IPS-15b (cell line): ENCODE measurements around the gene TMEM225B.
"Not testable (repeated sequence)": the region's sequence is repeated elsewhere in the genome, so short reads cannot be mapped to it uniquely, and the experiment has no call there.

Experiments
- H3K27me3 ChIP-seq: one replicate; pipeline ENCODE4 v1.6.1; 2013; ENCODE audit warnings: low read length; ENCODE audit not compliant: control insufficient read depth, insufficient read depth
- H3K36me3 ChIP-seq: one replicate; pipeline ENCODE4 v1.6.1; 2013; ENCODE audit warnings: low read length; ENCODE audit not compliant: control insufficient read depth, insufficient read depth
- H3K4me1 ChIP-seq: one replicate; pipeline ENCODE4 v1.6.1; 2013; ENCODE audit warnings: mild to moderate bottlenecking, low read length; ENCODE audit not compliant: control insufficient read depth, insufficient read depth
- H3K4me3 ChIP-seq: one replicate; pipeline ENCODE4 v1.5.1; 2013; ENCODE audit warnings: low read depth, low read length
- H3K9ac ChIP-seq: one replicate; pipeline ENCODE4 v1.6.1; 2013; ENCODE audit warnings: low read depth, mild to moderate bottlenecking, low read length
- H3K9me3 ChIP-seq: one replicate; pipeline ENCODE4 v1.6.1; 2013; ENCODE audit warnings: mild to moderate bottlenecking, low read length; ENCODE audit not compliant: control insufficient read depth, insufficient read depth

The TMEM225B gene

DNA sequence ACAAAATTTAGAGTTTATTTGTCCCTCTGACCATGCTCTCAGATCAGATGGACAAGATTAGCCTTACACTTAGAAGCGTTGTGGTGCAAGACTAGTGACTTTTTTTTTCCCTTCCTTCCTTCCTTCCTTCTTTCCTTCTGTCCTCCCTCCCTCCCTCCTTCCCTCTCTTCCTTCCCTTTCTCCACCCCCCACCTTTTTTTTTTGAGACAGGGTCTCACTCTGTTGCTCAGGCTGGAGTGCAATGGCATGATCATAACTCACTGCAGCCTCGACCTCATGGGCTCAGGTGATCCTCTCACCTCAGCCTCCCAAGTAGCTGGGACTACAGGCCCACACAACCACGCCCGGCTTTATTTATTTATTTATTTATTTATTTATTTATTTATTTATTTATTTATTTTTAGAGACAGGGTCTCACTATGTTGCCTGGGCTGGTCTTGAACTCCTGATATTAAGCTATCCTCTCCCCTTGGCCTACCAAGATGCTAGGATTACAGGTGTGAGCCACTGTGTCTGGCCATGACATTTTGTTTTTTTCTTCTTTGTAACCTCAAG is 17.2 kb upstream of the TMEM225B start:
- not testable (repeated sequence) for H3K36me3 ChIP-seq, H3K27me3 ChIP-seq, H3K9me3 ChIP-seq, H3K4me1 ChIP-seq
- Histone ChIP-seq H3K9ac (peak overlapping the region; percentile 76), H3K4me3 (peak overlapping the region; percentile 71)

DNA sequence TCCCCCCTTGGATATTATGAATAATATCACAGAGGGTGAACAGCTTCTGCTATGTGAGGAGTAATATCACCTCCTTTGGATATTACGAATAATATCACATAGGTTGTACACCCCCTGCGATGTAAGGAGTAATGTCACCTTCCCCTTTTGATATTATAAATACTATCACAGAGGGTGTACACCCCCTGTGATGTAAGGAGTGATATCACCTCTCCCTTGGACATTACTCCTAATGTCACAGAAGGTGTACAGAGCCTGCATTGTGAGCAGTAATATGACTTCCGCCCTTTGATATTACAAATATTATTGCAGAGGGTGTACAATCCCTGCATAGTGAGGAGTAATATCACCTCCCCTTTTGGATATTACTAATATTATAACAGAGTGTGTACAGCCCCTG is 9.2 kb upstream of the TMEM225B start:
- Histone ChIP-seq H3K4me3 (no peak overlapping the region), H3K4me1 (no peaks in the 10 kb centered on the region), H3K9ac (no peak overlapping the region), H3K27me3 (no peaks in the 10 kb centered on the region), H3K9me3 (no peaks in the 10 kb centered on the region), H3K36me3 (no peaks in the 10 kb centered on the region)

DNA sequence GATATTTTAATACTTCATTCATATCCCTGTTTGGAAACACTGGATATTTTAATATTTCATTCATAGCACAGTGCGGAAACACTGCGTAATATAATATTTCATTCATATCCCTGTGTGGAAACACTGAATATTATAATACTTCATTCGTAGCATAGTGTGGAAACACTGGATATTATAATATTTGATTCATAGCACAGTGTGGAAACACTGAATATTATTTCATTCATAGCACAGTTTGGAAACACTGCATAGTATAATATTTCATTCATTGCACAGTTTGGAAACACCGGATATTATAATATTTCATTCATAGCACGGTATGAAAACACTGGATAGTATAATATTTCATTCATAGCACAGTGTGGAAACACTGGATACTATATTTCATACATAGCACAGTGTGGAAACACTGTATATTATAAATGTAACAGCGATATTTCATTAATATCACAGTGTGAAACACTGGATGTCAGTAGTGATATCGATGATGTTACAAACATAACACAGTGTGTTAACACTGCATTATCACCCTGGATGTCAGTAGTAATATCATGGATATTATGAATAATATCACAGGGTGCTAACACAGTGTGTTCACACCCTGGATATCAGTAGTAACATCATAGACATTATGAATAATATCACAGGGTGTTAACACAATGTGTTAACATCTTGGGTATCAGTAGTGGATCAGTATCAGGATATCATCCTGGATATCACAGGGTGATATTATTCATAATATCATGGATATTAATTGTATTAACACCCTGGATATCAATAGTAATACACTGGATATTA is 2.9 kb upstream of the TMEM225B start:
- H3K27me3 ChIP-seq, result no peaks in the 10 kb centered on the region
- H3K4me1 ChIP-seq, result no peaks in the 10 kb centered on the region
- no peaks in the 10 kb centered on the region for H3K9me3 ChIP-seq
- no peak overlapping the region for H3K9ac ChIP-seq
- H3K4me3 ChIP-seq, result no peak overlapping the region
- no peaks in the 10 kb centered on the region for H3K36me3 ChIP-seq

DNA sequence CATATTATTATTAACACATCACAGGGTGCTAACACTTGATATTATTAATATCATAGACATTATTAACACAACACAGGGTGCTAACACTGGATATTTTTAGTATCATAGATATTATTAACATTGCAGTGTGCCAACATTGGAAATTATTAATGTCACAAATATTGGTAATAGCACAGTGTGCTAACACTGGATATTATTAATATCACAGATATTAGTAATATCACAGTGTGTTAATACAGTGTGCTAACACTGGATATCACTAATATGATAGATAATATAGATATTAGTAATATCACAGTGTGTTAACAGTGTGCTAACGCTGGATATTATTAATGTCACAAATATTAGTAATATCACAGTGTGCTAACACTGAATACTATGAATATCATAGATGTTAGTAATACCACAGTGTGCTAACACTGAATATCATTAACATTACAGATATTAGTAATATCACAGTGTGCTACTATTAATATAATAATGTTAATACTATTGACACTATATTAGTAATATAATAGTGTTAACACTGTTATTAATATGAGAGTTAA is 1.6 kb upstream of the TMEM225B start:
- no peaks in the 10 kb centered on the region for H3K4me1 ChIP-seq
- H3K27me3 ChIP-seq, result no peaks in the 10 kb centered on the region
- H3K9me3 ChIP-seq, result no peaks in the 10 kb centered on the region
- H3K36me3 ChIP-seq, result no peaks in the 10 kb centered on the region
- no peak overlapping the region for H3K9ac ChIP-seq
- no peak overlapping the region for H3K4me3 ChIP-seq

DNA sequence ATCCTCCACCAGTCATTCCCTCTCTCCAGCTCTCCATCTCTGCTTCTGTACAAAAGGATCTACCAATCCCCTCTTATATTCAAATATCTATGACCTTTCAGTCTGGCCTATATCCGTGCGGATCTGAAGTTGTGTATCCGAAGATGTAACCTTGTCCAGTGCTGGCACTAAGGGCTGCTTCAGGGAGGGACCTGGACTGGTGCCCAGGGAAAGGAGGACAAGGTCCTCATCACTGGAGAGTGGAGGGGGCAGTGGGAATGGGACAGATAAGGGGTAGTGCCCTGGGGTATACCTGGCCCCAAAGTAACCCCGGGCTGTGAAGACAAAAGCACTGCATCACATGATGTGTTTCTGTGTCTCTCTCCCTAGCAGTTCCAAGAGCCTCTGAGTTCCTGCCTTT is 1.8 kb downstream of the TMEM225B start:
- H3K4me1 ChIP-seq, result peaks cover 2% of the 10 kb centered on the region
- H3K36me3 ChIP-seq, result no peaks in the 10 kb centered on the region
- no peak overlapping the region for H3K4me3 ChIP-seq
- H3K9ac ChIP-seq, result no peak overlapping the region
- no peaks in the 10 kb centered on the region for H3K27me3 ChIP-seq
- no peaks in the 10 kb centered on the region for H3K9me3 ChIP-seq

DNA sequence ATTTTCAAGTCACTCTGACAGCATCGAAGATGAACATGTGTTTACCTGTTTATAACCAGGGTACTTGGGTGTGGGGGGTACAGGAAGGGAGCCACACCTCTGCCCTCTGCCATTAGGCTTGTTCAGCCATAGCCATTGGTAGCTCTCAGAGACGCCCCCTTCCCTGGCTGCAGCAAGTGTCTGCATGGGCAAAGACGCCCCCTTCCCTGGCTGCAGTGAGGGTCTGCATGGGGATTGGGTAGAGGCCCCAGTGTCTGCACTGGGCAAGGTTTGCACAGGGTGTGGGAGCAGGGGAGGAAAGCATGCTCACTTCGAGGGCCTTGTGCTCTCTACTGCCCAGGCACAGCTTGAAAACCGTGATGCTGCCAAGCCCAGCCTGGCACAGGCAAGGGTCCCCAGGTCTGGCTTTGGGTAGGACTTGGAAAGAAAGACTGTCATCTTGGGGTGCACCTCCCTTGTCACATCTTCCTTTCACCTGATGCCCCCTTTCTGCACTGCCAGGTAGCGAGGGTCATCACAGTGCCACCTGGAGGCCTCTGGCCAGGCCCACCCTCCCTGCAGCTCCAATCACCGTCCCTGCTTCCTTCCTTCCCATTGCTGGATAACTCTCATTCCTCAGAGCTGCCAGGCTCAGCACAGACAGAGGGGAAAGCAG is 3.7 kb downstream of the TMEM225B start:
- Histone ChIP-seq H3K27me3 (no peaks in the 10 kb centered on the region), H3K4me1 (peaks cover 2% of the 10 kb centered on the region), H3K36me3 (no peaks in the 10 kb centered on the region), H3K9ac (no peak overlapping the region), H3K9me3 (no peaks in the 10 kb centered on the region), H3K4me3 (no peak overlapping the region)

DNA sequence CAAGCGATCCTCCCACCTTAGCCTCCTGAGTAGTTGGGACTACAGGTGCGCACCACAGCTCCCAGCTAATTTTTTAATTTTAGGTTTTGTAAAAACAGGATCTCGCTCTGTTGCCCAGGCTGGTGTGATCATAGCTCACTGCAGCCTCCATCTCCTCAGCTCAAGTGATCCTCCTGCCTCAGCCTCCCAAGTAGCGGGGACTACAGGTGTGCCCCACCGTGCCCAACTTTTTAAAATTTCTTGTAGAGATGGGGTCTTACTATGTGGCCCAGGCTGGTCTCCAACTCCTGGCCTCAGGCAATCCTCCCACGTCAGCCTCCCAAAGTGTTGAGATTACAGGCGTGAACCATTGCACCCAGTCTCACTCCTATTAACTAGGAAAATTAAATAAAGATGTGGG is 7.5 kb downstream of the TMEM225B start:
- no peak overlapping the region for H3K9ac ChIP-seq
- no peaks in the 10 kb centered on the region for H3K36me3 ChIP-seq
- H3K9me3 ChIP-seq, result no peaks in the 10 kb centered on the region
- H3K4me3 ChIP-seq, result no peak overlapping the region
- H3K4me1 ChIP-seq, result peaks cover 2% of the 10 kb centered on the region
- H3K27me3 ChIP-seq, result peaks cover 2% of the 10 kb centered on the region

DNA sequence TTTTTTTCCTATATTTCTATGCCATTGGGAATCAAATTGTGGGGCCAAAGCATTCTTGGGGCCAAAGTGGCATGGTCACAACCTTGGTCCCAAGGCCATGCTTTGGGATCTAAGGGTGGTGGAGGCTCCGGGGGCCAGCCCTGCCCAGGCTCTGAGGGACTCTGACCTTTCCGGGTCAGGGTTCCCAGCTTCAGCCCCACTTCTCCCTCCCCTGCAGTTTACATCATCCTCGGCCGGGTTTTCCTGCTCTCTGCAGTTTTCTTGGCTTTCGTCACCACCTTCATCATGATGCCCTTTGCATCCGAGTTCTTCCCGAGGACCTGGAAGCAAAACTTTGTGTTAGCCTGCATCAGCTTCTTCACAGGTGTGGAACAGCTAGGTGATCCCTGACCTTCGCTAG is 8.5 kb downstream of the TMEM225B start:
- H3K36me3 ChIP-seq, result no peaks in the 10 kb centered on the region
- no peaks in the 10 kb centered on the region for H3K9me3 ChIP-seq
- H3K9ac ChIP-seq, result no peak overlapping the region
- H3K27me3 ChIP-seq, result peaks cover 2% of the 10 kb centered on the region
- peaks cover 2% of the 10 kb centered on the region for H3K4me1 ChIP-seq
- no peak overlapping the region for H3K4me3 ChIP-seq

DNA sequence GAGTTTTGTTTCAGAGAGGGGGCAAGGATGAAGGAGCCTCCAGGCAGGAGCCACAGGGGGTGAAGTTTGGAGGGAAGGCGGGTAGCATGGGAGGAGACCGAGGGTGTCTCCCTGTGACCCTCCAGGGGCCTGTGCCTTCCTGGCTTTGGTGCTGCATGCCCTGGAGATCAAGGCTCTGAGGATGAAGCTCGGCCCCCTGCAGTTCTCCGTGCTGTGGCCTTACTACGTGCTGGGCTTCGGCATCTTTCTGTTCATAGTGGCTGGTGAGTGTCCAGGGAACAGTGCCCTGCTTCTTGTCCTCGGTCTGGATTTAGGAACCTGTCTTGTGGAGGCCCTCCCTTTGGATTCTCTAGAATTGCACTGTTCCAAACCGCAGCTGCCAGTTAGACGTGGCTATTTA is 9.5 kb downstream of the TMEM225B start:
- Histone ChIP-seq H3K27me3 (peaks cover 2% of the 10 kb centered on the region), H3K9ac (no peak overlapping the region), H3K36me3 (no peaks in the 10 kb centered on the region), H3K4me3 (no peak overlapping the region), H3K9me3 (no peaks in the 10 kb centered on the region), H3K4me1 (no peaks in the 10 kb centered on the region)

DNA sequence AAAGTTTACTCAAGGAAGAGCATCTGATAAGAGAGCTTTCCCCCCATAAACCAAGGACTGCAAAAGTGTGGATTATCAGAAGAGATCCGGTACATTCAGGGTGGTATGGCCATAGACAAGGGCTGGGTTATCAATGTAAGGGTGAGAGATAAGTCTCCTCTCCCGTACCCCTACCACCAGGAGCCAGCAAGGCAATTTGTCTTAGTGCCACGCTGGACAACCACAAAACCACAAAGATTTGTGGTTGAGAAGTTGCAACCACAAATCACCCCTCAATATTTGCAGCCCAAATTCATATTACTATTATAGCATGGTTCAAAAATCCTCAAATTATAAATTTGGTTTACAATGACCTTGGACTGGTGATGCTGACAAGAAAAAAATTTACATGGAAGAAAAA is 16.4 kb downstream of the TMEM225B start:
- H3K9ac ChIP-seq, result no peak overlapping the region
- no peak overlapping the region for H3K4me3 ChIP-seq
- H3K9me3 ChIP-seq, result no peaks in the 10 kb centered on the region
- no peaks in the 10 kb centered on the region for H3K4me1 ChIP-seq
- H3K27me3 ChIP-seq, result peaks cover 2% of the 10 kb centered on the region
- peaks cover 8% of the 10 kb centered on the region for H3K36me3 ChIP-seq

DNA sequence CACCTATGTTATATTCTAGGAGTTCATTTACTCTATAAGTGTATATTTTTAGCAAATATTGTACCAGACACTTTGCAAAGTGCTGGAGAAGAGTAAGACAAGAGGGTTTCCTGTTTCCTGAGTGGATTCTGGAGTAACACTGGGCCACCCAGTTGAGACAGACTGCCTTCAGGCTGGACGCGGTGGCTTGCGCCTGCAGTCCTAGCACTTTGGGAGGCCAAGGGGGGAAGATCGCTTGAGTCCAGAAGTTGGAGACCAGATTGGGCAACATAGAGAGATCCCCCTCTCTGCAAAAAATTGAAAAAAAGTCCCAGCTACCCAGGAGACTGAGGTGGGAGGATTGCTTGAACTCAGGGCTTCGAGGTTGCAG is 17.9 kb downstream of the TMEM225B start:
- Histone ChIP-seq H3K9me3 (no peaks in the 10 kb centered on the region), H3K36me3 (peaks cover 20% of the 10 kb centered on the region), H3K4me3 (peak overlapping the region; percentile 88), H3K27me3 (no peaks in the 10 kb centered on the region), H3K9ac (peak overlapping the region; percentile 47), H3K4me1 (no peaks in the 10 kb centered on the region)
